ENCODE results near the gene CUL2. TPM values are rescaled to one million over a fixed set of nuclear protein-coding genes. Genes with fewer than 3 reads are reported as not detected.

CUL2 gene
- total and polyA plus RNA-seq, 2 experiments from 2014 or later = 17.2 to 38.3 TPM

- no peak for DNase-seq (ENCODE audit: low spot score)
- Histone ChIP-seq H3K79me2 (replicated peaks; ENCODE audit: insufficient read depth) (no peaks in the 10 kb centered on the region), H3F3A (replicated peaks; ENCODE audit: low read depth) (no peaks in the 10 kb centered on the region), H3K4me3 (no peak overlapping the region), H3K4me1 (ENCODE audit: insufficient read depth) (no peaks in the 10 kb centered on the region), H3K4me2 (no peak overlapping the region), H2AFZ (no peak overlapping the region), H4K20me1 (replicated peaks; ENCODE audit: insufficient read depth) (no peaks in the 10 kb centered on the region), H3K27me3 (ENCODE audit: insufficient read depth) (no peaks in the 10 kb centered on the region), H3K9me2 (ENCODE audit: insufficient read depth) (no peaks in the 10 kb centered on the region), H3K36me3 (ENCODE audit: insufficient read depth) (no peaks in the 10 kb centered on the region), H3K27ac (ENCODE audit: low read depth) (no peak overlapping the region)
- H3K27me3 Mint-ChIP-seq (ENCODE audit: insufficient read depth, low read depth, poor library complexity) = no peaks in the 10 kb centered on the region
- H3K4me1 Mint-ChIP-seq = no peaks in the 10 kb centered on the region
- no peak for TF ChIP-seq JUNB (IDR thresholded peaks at IDR 0.05; ENCODE audit: unreplicated experiment)
- TF ChIP-seq REST (IDR thresholded peaks at IDR 0.05; ENCODE audit: unreplicated experiment) = no peak
- TF ChIP-seq ETS1 (IDR thresholded peaks at IDR 0.05) = no peak
- no peak for TF ChIP-seq POLR2AphosphoS5 (IDR thresholded peaks at IDR 0.05; ENCODE audit: low read depth)
- no peak for TF ChIP-seq ZNF462 (CRISPR knock-in tag; IDR thresholded peaks at IDR 0.05)
- TF ChIP-seq ZNF331 (CRISPR knock-in tag; IDR thresholded peaks at IDR 0.05; ENCODE audit: low read depth) = no peak
- no peak for TF ChIP-seq EZH2phosphoT487 (IDR thresholded peaks at IDR 0.05; ENCODE audit: unreplicated experiment)
- no peak for TF ChIP-seq CTCF (conservative IDR thresholded peaks at IDR 0.05; ENCODE audit: low read depth in 2 of 2)
- TF ChIP-seq CREB1 (CRISPR knock-in tag; IDR thresholded peaks at IDR 0.05; ENCODE audit: low read depth) = no peak
- TF ChIP-seq EZH2 (IDR thresholded peaks at IDR 0.05; ENCODE audit: low read depth, unreplicated experiment) = no peak
- no peak for TF ChIP-seq NANOG (IDR thresholded peaks at IDR 0.05; ENCODE audit: borderline replicate concordance)
- TF ChIP-seq ZNF114 (CRISPR knock-in tag; IDR thresholded peaks at IDR 0.05) = no peak
- H3K27ac Mint-ChIP-seq = no peak overlapping the region
- H3K36me3 Mint-ChIP-seq (ENCODE audit: low read depth) = no peaks in the 10 kb centered on the region
- no peak for ATAC-seq
- H3K4me3 Mint-ChIP-seq = no peak overlapping the region
- H3K9me3 Mint-ChIP-seq = no peaks in the 10 kb centered on the region
Observed at GRCh38 chr10:34962866-34963265, 127.3 kb downstream of the CUL2 start.

Data from GM23338 (cell line).